PC-9 (cell line): ENCODE data around the gene TMEM150C. TPM values are rescaled to one million over a fixed set of nuclear protein-coding genes. Genes with fewer than 3 reads are reported as not detected.
A peak's percentile ranks its signal among the peaks of the same experiment; 100 is the strongest.

ENCODE experiments used
- BruUV-seq: library from RNA; stranded (reverse); fragments of 400-500 nt; replicated peaks from 2 replicates; lab custom pipeline; 2021; lab: Mats Ljungman, UMichigan
- CTCF ChIA-PET: fragments of 300-600 bp; sonication (Branson Sonifier 250); formaldehyde crosslinking; loops from one replicate; lab custom pipeline; 2022; ENCODE audit warnings: antibody characterized with exemption; lab: Charles Lee
- POLR2A ChIA-PET: fragments of 300-600 bp; sonication (Branson Sonifier 250); formaldehyde crosslinking; loops from one replicate; lab custom pipeline; 2022; ENCODE audit warnings: antibody characterized with exemption; ENCODE audit not compliant: unreplicated experiment; lab: Charles Lee
- DNase-seq, 2 experiments: peaks; one replicate each; pipeline versions ENCODE4 v3.0.0 to v3.0.0-alpha.2; 2015 to 2022; ENCODE audit warnings: mixed read lengths in 1 of 2
- H2AFZ ChIP-seq: fragments of 200-600 bp; sonication (generic); 2 replicates; pipeline ENCODE4 v1.8.1; 2017; ENCODE audit warnings: antibody characterized with exemption
- H3F3A ChIP-seq: fragments of 200-600 bp; sonication (generic); 2 replicates; pipeline ENCODE4 v1.8.1; 2017; ENCODE audit warnings: antibody characterized with exemption, mild to moderate bottlenecking, low read depth; ENCODE audit not compliant: insufficient read depth
- H3K27ac ChIP-seq: fragments of 200-600 bp; sonication (generic); 2 replicates; pipeline ENCODE4 v1.6.1; 2016; ENCODE audit warnings: mixed run types
- H3K27me3 ChIP-seq: fragments of 200-600 bp; sonication (generic); 2 replicates; pipeline ENCODE4 v1.6.1; 2016; ENCODE audit warnings: low read depth, mixed run types; ENCODE audit not compliant: insufficient read depth
- H3K36me3 ChIP-seq: fragments of 200-600 bp; sonication (generic); 2 replicates; pipeline ENCODE4 v1.6.1; 2016; ENCODE audit warnings: low read depth, mixed run types
- H3K4me1 ChIP-seq: fragments of 200-600 bp; sonication (generic); replicated peaks from 2 replicates; pipeline ENCODE4 v1.6.1; 2016; ENCODE audit warnings: mixed run types; ENCODE audit not compliant: insufficient read depth
- H3K4me2 ChIP-seq: fragments of 200-600 bp; sonication (generic); 2 replicates; pipeline ENCODE4 v1.6.1; 2017; ENCODE audit warnings: mixed run types
- H3K4me3 ChIP-seq: fragments of 200-600 bp; sonication (generic); 2 replicates; pipeline ENCODE4 v1.6.1; 2016; ENCODE audit warnings: mixed run types
- H3K79me2 ChIP-seq: fragments of 200-600 bp; sonication (generic); 2 replicates; pipeline ENCODE4 v1.6.1; 2017; ENCODE audit warnings: low read depth, mixed run types
- H3K9me2 ChIP-seq: fragments of 200-600 bp; sonication (generic); 2 replicates; pipeline ENCODE4 v1.8.1; 2017; ENCODE audit warnings: mild to moderate bottlenecking; ENCODE audit not compliant: insufficient read depth
- H3K9me3 ChIP-seq: fragments of 200-600 bp; sonication (generic); 2 replicates; pipeline ENCODE4 v1.8.1; 2016; ENCODE audit warnings: low read depth; ENCODE audit not compliant: insufficient read depth
- H4K20me1 ChIP-seq: fragments of 200-600 bp; sonication (generic); 2 replicates; pipeline ENCODE4 v1.8.1; 2017; ENCODE audit not compliant: insufficient read depth
- CTCF ChIP-seq: fragments of 200-600 bp; sonication (generic); conservative IDR thresholded peaks from 2 replicates; pipeline ENCODE4 v1.6.1; 2017; ENCODE audit warnings: mixed run types, antibody characterized with exemption, mild to moderate bottlenecking, moderate library complexity
- EZH2 ChIP-seq: fragments of 200-600 bp; sonication (generic); IDR thresholded peaks from 2 replicates; pipeline ENCODE4 v1.8.0; 2017; ENCODE audit warnings: antibody characterized with exemption, low read depth
- intact Hi-C: fragments of 100-400 bp; cut with micrococcal nuclease; formaldehyde crosslinking; loops from one replicate; pipeline ENCODE4 v1.10.0; 2022; ENCODE audit not compliant: unreplicated experiment
- total RNA-seq: library from RNA; stranded (reverse); gene quantifications from 2 replicates; pipeline ENCODE4 v1.2.3, GENCODE V29; 2021

Gene TMEM150C
- total RNA-seq, 1 experiment from 2014 or later: 0.74 TPM

GRCh38 chr4:82499738-82500434 is 61.9 kb downstream of the TMEM150C start:
- Histone ChIP-seq H3K9me2 (no peaks in the 10 kb centered on the region), H3K4me3 (0 out of 2 replicates have a peak overlapping the region, but pooled peaks have one; percentile 8), H3K4me2 (peak overlapping the region; percentile 28; the same call in 1 of the 2 replicates), H3K79me2 (no peaks in the 10 kb centered on the region), H3K9me3 (no peaks in the 10 kb centered on the region), H3K27ac (no peak overlapping the region), H2AFZ (no peak overlapping the region), H3F3A (peaks cover 13% of the 10 kb centered on the region; the same call in 1 of the 2 replicates), H3K36me3 (no peaks in the 10 kb centered on the region), H3K27me3 (no peaks in the 10 kb centered on the region), H4K20me1 (no peaks in the 10 kb centered on the region), H3K4me1 (peaks cover 13% of the 10 kb centered on the region)
- ChIA-PET CTCF (no interaction called here), POLR2A (interaction anchor here (0.7 kb wide), 1 partner anchor 768 kb away, joined by 3 read pairs; no protein-coding TSS in a partner anchor)
- no peak for DNase-seq
- TF ChIP-seq CTCF (no peak), EZH2 (no peak)
- no TSS peak for BruUV-seq
- intact Hi-C loops: no loop called here

GRCh38 chr4:82496349-82496748 is 65.4 kb downstream of the TMEM150C start:
- Histone ChIP-seq H3F3A (peaks cover 13% of the 10 kb centered on the region; the same call in 1 of the 2 replicates), H4K20me1 (no peaks in the 10 kb centered on the region), H3K79me2 (no peaks in the 10 kb centered on the region), H3K4me3 (no peak overlapping the region), H3K9me3 (no peaks in the 10 kb centered on the region), H3K9me2 (no peaks in the 10 kb centered on the region), H2AFZ (no peak overlapping the region), H3K36me3 (no peaks in the 10 kb centered on the region), H3K4me2 (no peak overlapping the region), H3K27me3 (no peaks in the 10 kb centered on the region), H3K27ac (no peak overlapping the region), H3K4me1 (peaks cover 13% of the 10 kb centered on the region)
- no TSS peak for BruUV-seq
- ChIA-PET CTCF (no interaction called here), POLR2A (no interaction called here)
- intact Hi-C loops: no loop called here
- no peak for TF ChIP-seq EZH2
- DNase-seq: no peak

- Histone ChIP-seq H2AFZ (no peak overlapping the region), H3K9me2 (no peaks in the 10 kb centered on the region), H3K27me3 (no peaks in the 10 kb centered on the region), H4K20me1 (no peaks in the 10 kb centered on the region), H3F3A (peaks cover 10% of the 10 kb centered on the region; the same call in 1 of the 2 replicates), H3K79me2 (no peaks in the 10 kb centered on the region), H3K36me3 (no peaks in the 10 kb centered on the region), H3K4me1 (peaks cover 11% of the 10 kb centered on the region), H3K27ac (no peak overlapping the region), H3K4me3 (no peak overlapping the region), H3K4me2 (no peak overlapping the region), H3K9me3 (no peaks in the 10 kb centered on the region)
- ChIA-PET POLR2A (no interaction called here), CTCF (no interaction called here)
- TF ChIP-seq EZH2 (no peak), CTCF (no peak)
- intact Hi-C loops: no loop called here
- no TSS peak for BruUV-seq
- DNase-seq: no peak
Observed at GRCh38 chr4:82495666-82496065, 66.1 kb downstream of the TMEM150C start.
